Endothelial cell of umbilical vein (primary cell): ENCODE measurements around the gene KRT86. TPM values are rescaled to one million over a fixed set of nuclear protein-coding genes. Genes with fewer than 3 reads are reported as not detected.

Experiments
- BruUV-seq: library from RNA; stranded (reverse); fragments of 400-500 nt; replicated peaks from 2 replicates; lab custom pipeline; 2021; lab: Mats Ljungman, UMichigan
- CTCF ChIA-PET: fragments of 300-600, 350-600 bp; sonication (Branson Sonifier 250); formaldehyde crosslinking; loops from one replicate; lab custom pipeline; 2021; ENCODE audit warnings: antibody characterized with exemption, inconsistent platforms; lab: Charles Lee
- POLR2A ChIA-PET: fragments of 300-600, 350-600 bp; sonication (Branson Sonifier 250); formaldehyde crosslinking; loops from one replicate; lab custom pipeline; 2021; ENCODE audit warnings: antibody characterized with exemption, inconsistent platforms; lab: Charles Lee
- DNase-seq: peaks from one replicate; pipeline ENCODE4 v3.0.0-alpha.2; 2011; ENCODE audit warnings: low read depth, low spot score
- FAIRE-seq: peaks from 2 replicates; lab custom pipeline; 2011; peaks lifted over from hg19 to GRCh38; lab: Jason Lieb, UNC
- H2AFZ ChIP-seq: 2 replicates; pipeline ENCODE4 v1.6.0; 2012; ENCODE audit warnings: low read depth, low read length, control low read depth, inconsistent platforms
- H3K27ac ChIP-seq: 2 replicates; pipeline ENCODE4 v1.5.1; 2011; ENCODE audit warnings: low read depth, mild to moderate bottlenecking, control low read depth, low read length, moderate library complexity; ENCODE audit not compliant: insufficient read depth
- H3K27me3 ChIP-seq, 2 experiments: 2 replicates each; pipeline versions ENCODE4 v1.6.0 to v1.6.1; 2011; ENCODE audit warnings: low read length in 2 of 2, mixed read lengths in 1 of 2; ENCODE audit not compliant: control insufficient read depth in 2 of 2, insufficient read depth in 2 of 2
- H3K36me3 ChIP-seq, 2 experiments: 2 replicates in 1 of 2; 3 replicates in 1 of 2; pipeline ENCODE4 v1.5.1; 2011; ENCODE audit warnings: low read length in 2 of 2, mild to moderate bottlenecking in 1 of 2, moderate library complexity in 1 of 2; ENCODE audit not compliant: control insufficient read depth in 2 of 2, insufficient read depth in 2 of 2; ENCODE audit errors: extremely low read depth in 1 of 2
- H3K4me1 ChIP-seq: 3 replicates; pipeline ENCODE4 v1.5.1; 2011; ENCODE audit warnings: mild to moderate bottlenecking, low read length; ENCODE audit not compliant: control insufficient read depth, insufficient read depth; ENCODE audit errors: extremely low read depth
- H3K4me2 ChIP-seq: 2 replicates; pipeline ENCODE4 v1.6.1; 2011; ENCODE audit warnings: low read length, control low read depth, mixed read lengths; ENCODE audit not compliant: insufficient read depth
- H3K4me3 ChIP-seq, 3 experiments: fragments of 200-600 bp in 1 of 3; sonication (generic), shearing (Covaris generic) in 1 of 3; replicated peaks in 1 of 3; 2 replicates each; pipeline ENCODE4 v1.5.1; 2011 to 2016; ENCODE audit warnings: control low read depth in 3 of 3, low read length in 3 of 3, mild to moderate bottlenecking in 2 of 3, inconsistent platforms in 1 of 3, low read depth in 1 of 3, moderate library complexity in 1 of 3; ENCODE audit not compliant: insufficient read depth in 1 of 3
- H3K79me2 ChIP-seq: 2 replicates; pipeline ENCODE4 v1.6.0; 2012; ENCODE audit warnings: low read length, inconsistent platforms; ENCODE audit not compliant: control insufficient read depth, insufficient read depth
- H3K9ac ChIP-seq: replicated peaks from 2 replicates; pipeline ENCODE3; 2011; ENCODE audit warnings: low read length, control low read depth; ENCODE audit not compliant: insufficient read depth; ENCODE audit errors: extremely low read depth
- H3K9me1 ChIP-seq: replicated peaks from 3 replicates; pipeline ENCODE4 v1.6.0; 2011; ENCODE audit warnings: mild to moderate bottlenecking, low read length; ENCODE audit not compliant: control insufficient read depth, insufficient read depth; ENCODE audit errors: extremely low read depth
- H3K9me3 ChIP-seq: replicated peaks from 2 replicates; pipeline ENCODE4 v1.5.1; 2012; ENCODE audit warnings: low read length, inconsistent platforms; ENCODE audit not compliant: control insufficient read depth, insufficient read depth
- H4K20me1 ChIP-seq: replicated peaks from 2 replicates; pipeline ENCODE3; 2011; ENCODE audit warnings: mild to moderate bottlenecking, low read length; ENCODE audit not compliant: control insufficient read depth, insufficient read depth; ENCODE audit errors: extremely low read depth
- CTCF ChIP-seq, 2 donors: IDR thresholded peaks; 1 replicate in 1 of 2; 2 replicates in 1 of 2; pipeline ENCODE4 v1.5.1; 2011; ENCODE audit warnings: low read length in 2 of 2, mild to moderate bottlenecking in 2 of 2, moderate library complexity in 2 of 2, control low read depth in 1 of 2, inconsistent platforms in 1 of 2, low read depth in 1 of 2; ENCODE audit not compliant: insufficient read depth in 1 of 2; ENCODE audit errors: extremely low read depth in 1 of 2
- EZH2 ChIP-seq: IDR thresholded peaks from 2 replicates; pipeline ENCODE4 v1.6.1; 2012; ENCODE audit warnings: borderline replicate concordance, low read depth, mild to moderate bottlenecking, moderate library complexity, low read length, inconsistent platforms; ENCODE audit not compliant: severe bottlenecking
- FOS ChIP-seq: IDR thresholded peaks from 2 replicates; pipeline ENCODE4 v1.6.1; 2011; ENCODE audit warnings: mild to moderate bottlenecking, low read length, moderate library complexity, borderline replicate concordance; ENCODE audit not compliant: insufficient read depth
- GATA2 ChIP-seq: IDR thresholded peaks from 2 replicates; pipeline ENCODE4 v1.7.0; 2011; ENCODE audit warnings: low read depth, mild to moderate bottlenecking, moderate library complexity, mixed read lengths, low read length; ENCODE audit not compliant: insufficient read length, insufficient read depth
- JUN ChIP-seq: IDR thresholded peaks from 2 replicates; pipeline ENCODE4 v1.6.1; 2011; ENCODE audit warnings: borderline replicate concordance, low read depth; ENCODE audit not compliant: insufficient read length, insufficient read depth
- MAX ChIP-seq: IDR thresholded peaks from 2 replicates; pipeline ENCODE4 v1.6.1; 2011; ENCODE audit not compliant: insufficient read depth, insufficient read length
- MYC ChIP-seq: IDR thresholded peaks from one replicate; pipeline ENCODE4 v1.6.1; 2011; ENCODE audit warnings: mild to moderate bottlenecking, low read depth, low read length
- POLR2A ChIP-seq: IDR thresholded peaks from 2 replicates; pipeline ENCODE4 v1.6.1; 2012; ENCODE audit warnings: low read depth, mild to moderate bottlenecking, control low read depth, low read length
- POLR2AphosphoS5 ChIP-seq: IDR thresholded peaks from 2 replicates; pipeline ENCODE4 v1.6.1; 2012; ENCODE audit warnings: low read depth, mild to moderate bottlenecking, control low read depth, low read length, moderate library complexity; ENCODE audit not compliant: insufficient read depth
- dilution Hi-C: fragments of 300-500 bp; cut with MboI; formaldehyde crosslinking; loops from one replicate; pipeline ENCODE4 v1.15.0; 2019; ENCODE audit warnings: low sequenced_read_pairs; ENCODE audit not compliant: extremely low pct_ligation_motif_present
- intact Hi-C: fragments of 100-400 bp; cut with micrococcal nuclease; formaldehyde crosslinking; loops from one replicate; pipeline ENCODE4 v1.10.0; 2022
- polyA plus RNA-seq, 4 experiments: library from polyadenylated mRNA; depleted of rRNA in 3 of 4; stranded (reverse) in 3 of 4; unstranded in 1 of 4; fragments of >200 nt; gene quantifications; 2 replicates each; pipeline versions ENCODE4 v1.2.1 to v1.2.3, GENCODE V29; 2011 to 2012; ENCODE audit warnings: missing spikeins in 1 of 4
- total RNA-seq: library from RNA; stranded (reverse); gene quantifications from 2 replicates; pipeline ENCODE4 v1.2.3, GENCODE V29; 2021

Gene KRT86
- total and polyA plus RNA-seq, 2 donors (not counting 3 experiments of a cell fraction or from before 2014, with no cell fraction given) = not detected

- peaks cover 2% of the 10 kb centered on the region for H3K4me1 ChIP-seq
- no peaks in the 10 kb centered on the region for H3K9me1 ChIP-seq
- peaks cover 24 to 26% of the 10 kb centered on the region in 2 experiments for H3K27me3 ChIP-seq
- no peak for DNase-seq
- intact Hi-C loops (no loop called here), dilution Hi-C loops (no loop called here)
- H2AFZ ChIP-seq = no peak overlapping the region
- ChIA-PET CTCF (interaction anchor here (0.8 to 1.9 kb wide), 5 partner anchors 12 to 108 kb away, joined by 3 to 8 read pairs (median 3); no protein-coding TSS in a partner anchor), POLR2A (no interaction called here)
- H3K4me2 ChIP-seq = no peak overlapping the region
- no TSS peak for BruUV-seq
- no peak for FAIRE-seq
- H3K9me3 ChIP-seq = no peaks in the 10 kb centered on the region
- H3K36me3 ChIP-seq = no peaks in the 10 kb centered on the region
- TF ChIP-seq POLR2AphosphoS5 = no peak
- no peak for TF ChIP-seq POLR2A
- TF ChIP-seq CTCF (IDR thresholded peaks at IDR 0.05; ENCODE audit: extremely low read depth in 1 of 2, insufficient read depth in 1 of 2, low read depth in 1 of 2, low read length in 2 of 2) = no peak
- no peak for TF ChIP-seq EZH2
- no peak for TF ChIP-seq MAX
- no peak for TF ChIP-seq JUN
- TF ChIP-seq MYC = no peak
- no peak for TF ChIP-seq FOS
- no peak for TF ChIP-seq GATA2
- H3K79me2 ChIP-seq = no peaks in the 10 kb centered on the region
- H3K9ac ChIP-seq = no peak overlapping the region
- no peak overlapping the region for H3K27ac ChIP-seq
- no peaks in the 10 kb centered on the region for H4K20me1 ChIP-seq
- H3K4me3 ChIP-seq = no peak overlapping the region
Observed at GRCh38 chr12:52254965-52255751, 19.3 kb upstream of the KRT86 start.
